Thyroid gland (tissue), 4 donors: ENCODE measurements around the gene CSTF2. TPM values are rescaled to one million over a fixed set of nuclear protein-coding genes. Genes with fewer than 3 reads are reported as not detected.

ENCODE experiments used
- DNase-seq, 2 donors: peaks; one replicate each; pipeline ENCODE4 v3.0.0-alpha.2; 2019
- H3K27ac ChIP-seq, 3 donors: fragments of 200-600 bp; sonication (generic); 1 replicate in 2 of 3; 2 replicates in 1 of 3; pipeline ENCODE4 v1.5.1; 2016 to 2019; ENCODE audit warnings: mild to moderate bottlenecking in 1 of 3, moderate library complexity in 1 of 3
- H3K27me3 ChIP-seq: fragments of 200-600 bp; sonication (generic); one replicate; pipeline ENCODE4 v1.5.1; 2019
- H3K36me3 ChIP-seq, 2 donors: fragments of 200-600 bp; sonication (generic); one replicate each; pipeline ENCODE4 v1.5.1; 2016 to 2019
- H3K4me1 ChIP-seq, 2 donors: fragments of 200-600 bp; sonication (generic); one replicate each; pipeline ENCODE4 v1.5.1; 2017 to 2019
- H3K4me3 ChIP-seq, 3 donors: fragments of 200-600 bp; sonication (generic); replicated peaks in 1 of 3; 1 replicate in 2 of 3; 2 replicates in 1 of 3; pipeline ENCODE4 v1.5.1; 2016; ENCODE audit warnings: mild to moderate bottlenecking in 1 of 3
- H3K9me3 ChIP-seq: fragments of 200-600 bp; sonication (generic); one replicate; pipeline ENCODE4 v1.5.1; 2017
- CTCF ChIP-seq, 6 experiments: fragments of 200-600 bp in 3 of 6; fragments of 450-650 bp in 3 of 6; sonication (generic) in 3 of 6; IDR thresholded peaks; one replicate each; pipeline ENCODE4 v1.5.1; 2016 to 2019; ENCODE audit warnings: antibody characterized with exemption in 6 of 6, mild to moderate bottlenecking in 2 of 6, inconsistent platforms in 1 of 6, moderate library complexity in 1 of 6
- POLR2A ChIP-seq, 2 donors: fragments of 450-650 bp; IDR thresholded peaks; one replicate each; pipeline ENCODE4 v1.6.1; 2017; ENCODE audit warnings: antibody characterized with exemption in 2 of 2, mild to moderate bottlenecking in 2 of 2, moderate library complexity in 1 of 2
- WGBS, 2 donors: methylation state at CpG; one replicate each; pipeline ENCODE4 v1.1.5; 2017; 5-methylcytosine and 5-hydroxymethylcytosine counted together
- intact Hi-C: fragments of 100-400 bp; cut with DNase I; formaldehyde crosslinking; loops from one replicate; pipeline ENCODE4 v1.15.1; 2023
- small RNA-seq: library from RNA; depleted of rRNA; stranded (forward); fragments of <200 nt; gene quantifications from one replicate; pipeline ENCODE3, GENCODE V24; 2016
- total RNA-seq, 4 donors: library from RNA; depleted of rRNA; stranded (reverse); fragments of >200 nt; gene quantifications; one replicate each; pipeline ENCODE4 v1.2.3, GENCODE V29; 2016

Gene CSTF2
- total RNA-seq, 4 donors from 2014 or later = 6.2 to 13.8 (median 11.7) TPM

GRCh38 chrX:100871594-100872560 is 51.7 kb downstream of the CSTF2 start:
- Histone ChIP-seq H3K4me3 (no peak overlapping the region), H3K27me3 (no peaks in the 10 kb centered on the region), H3K4me1 (no peaks in the 10 kb centered on the region), H3K36me3 (no peaks in the 10 kb centered on the region), H3K9me3 (no peaks in the 10 kb centered on the region), H3K27ac (no peak overlapping the region)
- TF ChIP-seq POLR2A (IDR thresholded peaks at IDR 0.05) (no peak), CTCF (IDR thresholded peaks at IDR 0.05) (no peak)
- intact Hi-C loops = no loop called here
- WGBS, 2 donors = 74 to 80% methylated on average over 9 of the region's 9 CpGs
- DNase-seq = no peak

GRCh38 chrX:100874325-100874724 is 54.1 kb downstream of the CSTF2 start, which contains the start of gene NOX1:
Gene NOX1, minus strand, starts transcription at chrX:100874359. Its CDS starts 220 bp downstream, at chrX:100874139.
- TF ChIP-seq CTCF (IDR thresholded peaks at IDR 0.05) (no peak), POLR2A (IDR thresholded peaks at IDR 0.05) (no peak)
- no peak for DNase-seq
- Histone ChIP-seq H3K4me1 (no peaks in the 10 kb centered on the region), H3K4me3 (no peak within 1 kb of the TSS), H3K9me3 (no peaks in the 10 kb centered on the region), H3K27ac (no peak within 1 kb of the TSS), H3K27me3 (no peaks in the 10 kb centered on the region), H3K36me3 (no peaks in the 10 kb centered on the region)
- WGBS, 2 donors = 59 to 62% methylated on average over 2 of the region's 2 CpGs
- intact Hi-C loops = no loop called here

GRCh38 chrX:100880368-100880767 is 60.2 kb downstream of the CSTF2 start:
- Histone ChIP-seq H3K27me3 (no peaks in the 10 kb centered on the region), H3K27ac (no peak overlapping the region), H3K4me3 (no peak overlapping the region), H3K36me3 (no peaks in the 10 kb centered on the region), H3K9me3 (no peaks in the 10 kb centered on the region), H3K4me1 (no peaks in the 10 kb centered on the region)
- TF ChIP-seq CTCF (IDR thresholded peaks at IDR 0.05) = no peak
- no peak for TF ChIP-seq POLR2A (IDR thresholded peaks at IDR 0.05)
- 85 to 95% methylated on average over 2 of the region's 2 CpGs for WGBS, 2 donors
- no peak for DNase-seq
- intact Hi-C loops = no loop called here

- Histone ChIP-seq H3K4me1 (no peaks in the 10 kb centered on the region), H3K9me3 (no peaks in the 10 kb centered on the region), H3K4me3 (no peak overlapping the region), H3K27me3 (no peaks in the 10 kb centered on the region), H3K36me3 (no peaks in the 10 kb centered on the region), H3K27ac (no peak overlapping the region)
- TF ChIP-seq POLR2A (IDR thresholded peaks at IDR 0.05) (no peak), CTCF (IDR thresholded peaks at IDR 0.05) (no peak)
- DNase-seq = no peak
- WGBS, 2 donors = 21 to 25% methylated on average over 4 of the region's 4 CpGs
- intact Hi-C loops = no loop called here
These were observed 63.5 kb downstream of the CSTF2 start for GRCh38 chrX:100883654-100884053.

Small RNAs within 50 kb of the gene (small RNA-seq; reads per million reads assigned to genes)
- gene RF00411 = not detected

Other genes with a start within 250 kb of the CSTF2 start
- under 1 TPM in 1 of 4 donors, not detected in 3; 0.56 TPM for gene TNMD, start 235.5 kb upstream of the CSTF2 start, total RNA-seq
- gene TSPAN6, start 183.6 kb upstream of the CSTF2 start, total RNA-seq = 10 to 100 TPM; 33.5 to 45.9 (median 35.2) TPM
- gene SRPX2, start 176.2 kb upstream of the CSTF2 start, total RNA-seq = 10 to 100 TPM in 3 of 4 donors, 1 to 10 TPM in 1; 6.1 to 24.1 (median 12.5) TPM
- gene SYTL4, start 88.3 kb upstream of the CSTF2 start, total RNA-seq = 10 to 100 TPM; 13.1 to 28.2 (median 23.2) TPM
- gene NOX1, start 54.0 kb downstream of the CSTF2 start, total RNA-seq = not detected
- gene XKRX, start 108.5 kb downstream of the CSTF2 start, total RNA-seq = 1 to 10 TPM in 2 of 4 donors, under 1 TPM in 2; 0.33 to 3.3 (median 1.1) TPM
- gene ARL13A, start 149.3 kb downstream of the CSTF2 start, total RNA-seq = not detected
- gene TRMT2B, start 231.7 kb downstream of the CSTF2 start, total RNA-seq = 10 to 100 TPM; 26.2 to 32.8 (median 29.1) TPM